CD4-positive, alpha-beta T cell treated with Interleukin-10 for 1 hour (primary cell): ENCODE results near the gene APLP2.
A peak's percentile ranks its signal among the peaks of the same experiment; 100 is the strongest.

Source experiments
- DNase-seq: peaks from one replicate; pipeline ENCODE4 v3.0.0-alpha.2; 2020

APLP2 gene

GRCh38 chr11:130121445-130121978 lies 51.8 kb downstream of the APLP2 start:
- no peak for DNase-seq

GRCh38 chr11:130122141-130122575 lies 52.5 kb downstream of the APLP2 start:
- DNase-seq: no peak

GRCh38 chr11:130123414-130124040 lies 53.8 kb downstream of the APLP2 start:
- no peak for DNase-seq

GRCh38 chr11:130124096-130124495 lies 54.4 kb downstream of the APLP2 start:
- peak; percentile 9 for DNase-seq

- no peak for DNase-seq
Observed at GRCh38 chr11:130125638-130126037, 55.9 kb downstream of the APLP2 start.

- DNase-seq: no peak
Observed at GRCh38 chr11:130126516-130126915, 56.8 kb downstream of the APLP2 start.

GRCh38 chr11:130127509-130127908 lies 57.8 kb downstream of the APLP2 start:
- no peak for DNase-seq

GRCh38 chr11:130128626-130129025 lies 58.9 kb downstream of the APLP2 start:
- DNase-seq: no peak

GRCh38 chr11:130129922-130130321 lies 60.2 kb downstream of the APLP2 start:
- no peak for DNase-seq

GRCh38 chr11:130131961-130132850 lies 62.5 kb downstream of the APLP2 start:
- DNase-seq: peak; percentile 82

- DNase-seq: no peak
Observed at GRCh38 chr11:130133716-130134115, 64.0 kb downstream of the APLP2 start.

- no peak for DNase-seq
Observed at GRCh38 chr11:130136107-130136506, 66.4 kb downstream of the APLP2 start.

- DNase-seq: no peak
Observed at GRCh38 chr11:130137999-130138398, 68.3 kb downstream of the APLP2 start.

GRCh38 chr11:130139401-130139800 lies 69.7 kb downstream of the APLP2 start:
- DNase-seq: no peak

GRCh38 chr11:130141561-130142341 lies 72.1 kb downstream of the APLP2 start:
- DNase-seq: no peak

GRCh38 chr11:130144141-130144540 lies 74.4 kb downstream of the APLP2 start:
- DNase-seq: no peak

- no peak for DNase-seq
Observed at GRCh38 chr11:130144861-130145281, 75.2 kb downstream of the APLP2 start.

- DNase-seq: no peak
Observed at GRCh38 chr11:130145311-130145812, 75.7 kb downstream of the APLP2 start.

GRCh38 chr11:130145975-130146776 lies 76.5 kb downstream of the APLP2 start:
- no peak for DNase-seq

GRCh38 chr11:130146796-130147195 lies 77.1 kb downstream of the APLP2 start:
- DNase-seq: peak; percentile 41

- no peak for DNase-seq
Observed at GRCh38 chr11:130148796-130149326, 79.2 kb downstream of the APLP2 start.

- no peak for DNase-seq
Observed at GRCh38 chr11:130150790-130151189, 81.1 kb downstream of the APLP2 start.
